Skeletal muscle satellite cell (primary cell): ENCODE data around the gene CD14.

Experiments
- H3K27me3 ChIP-seq: 2 replicates; pipeline ENCODE4 v1.7.0; 2013; ENCODE audit warnings: low read length; ENCODE audit not compliant: control insufficient read depth, insufficient read depth
- H3K36me3 ChIP-seq: 2 replicates; pipeline ENCODE4 v1.7.0; 2013; ENCODE audit warnings: mild to moderate bottlenecking, control low read depth, low read length; ENCODE audit not compliant: insufficient read depth
- H3K4me1 ChIP-seq: 2 replicates; pipeline ENCODE4 v1.7.0; 2013; ENCODE audit warnings: low read length; ENCODE audit not compliant: control insufficient read depth, insufficient read depth
- H3K4me2 ChIP-seq: 2 replicates; pipeline ENCODE4 v1.7.0; 2013; ENCODE audit warnings: mild to moderate bottlenecking, low read length
- H3K4me3 ChIP-seq: 2 replicates; pipeline ENCODE4 v1.7.0; 2013; ENCODE audit warnings: low read length
- H3K9ac ChIP-seq: 2 replicates; pipeline ENCODE4 v1.7.0; 2013; ENCODE audit warnings: mild to moderate bottlenecking, low read depth, low read length, moderate library complexity
- H3K9me3 ChIP-seq: replicated peaks from 2 replicates; pipeline ENCODE4 v1.7.0; 2013; ENCODE audit warnings: mild to moderate bottlenecking, control low read depth, low read length

Gene CD14

GRCh38 chr5:140591747-140592372, 41.1 kb downstream of the CD14 start:
- no peaks in the 10 kb centered on the region for H3K9me3 ChIP-seq
- H3K4me1 ChIP-seq: peaks cover 25% of the 10 kb centered on the region
- H3K27me3 ChIP-seq: peaks cover 10% of the 10 kb centered on the region
- no peaks in the 10 kb centered on the region for H3K36me3 ChIP-seq
- no peak overlapping the region for H3K4me3 ChIP-seq
- no peak overlapping the region for H3K9ac ChIP-seq
- peak overlapping the region; percentile 21 for H3K4me2 ChIP-seq

- Histone ChIP-seq H3K9me3 (no peaks in the 10 kb centered on the region), H3K36me3 (no peaks in the 10 kb centered on the region), H3K4me2 (no peak overlapping the region), H3K4me1 (peaks cover 25% of the 10 kb centered on the region), H3K27me3 (peaks cover 3% of the 10 kb centered on the region), H3K4me3 (no peak overlapping the region), H3K9ac (no peak overlapping the region)
Observed at GRCh38 chr5:140590861-140591260, 42.1 kb downstream of the CD14 start.

GRCh38 chr5:140588311-140589070, 44.5 kb downstream of the CD14 start:
- no peaks in the 10 kb centered on the region for H3K27me3 ChIP-seq
- no peaks in the 10 kb centered on the region for H3K9me3 ChIP-seq
- H3K9ac ChIP-seq: peak overlapping the region; percentile 44
- H3K4me2 ChIP-seq: peak overlapping the region; percentile 45
- H3K4me3 ChIP-seq: no peak overlapping the region
- no peaks in the 10 kb centered on the region for H3K36me3 ChIP-seq
- peaks cover 25% of the 10 kb centered on the region for H3K4me1 ChIP-seq

- H3K4me2 ChIP-seq: no peak overlapping the region
- peaks cover 25% of the 10 kb centered on the region for H3K4me1 ChIP-seq
- no peak overlapping the region for H3K4me3 ChIP-seq
- no peaks in the 10 kb centered on the region for H3K27me3 ChIP-seq
- no peaks in the 10 kb centered on the region for H3K36me3 ChIP-seq
- no peaks in the 10 kb centered on the region for H3K9me3 ChIP-seq
- H3K9ac ChIP-seq: no peak overlapping the region
Observed at GRCh38 chr5:140587495-140587894, 45.5 kb downstream of the CD14 start.
